NCI-H446 treated with DMSO at 0.1 percent for 48 hours (cell line): Measurements from ENCODE around the gene PPP6R2.
"Not testable (repeated sequence)": the region's sequence is repeated elsewhere in the genome, so short reads cannot be mapped to it uniquely, and the experiment has no call there.

Experiments
- DNase-seq: peaks from one replicate; lab custom pipeline; 2025; lab: John Stamatoyannopoulos, UW

The PPP6R2 gene

DNA sequence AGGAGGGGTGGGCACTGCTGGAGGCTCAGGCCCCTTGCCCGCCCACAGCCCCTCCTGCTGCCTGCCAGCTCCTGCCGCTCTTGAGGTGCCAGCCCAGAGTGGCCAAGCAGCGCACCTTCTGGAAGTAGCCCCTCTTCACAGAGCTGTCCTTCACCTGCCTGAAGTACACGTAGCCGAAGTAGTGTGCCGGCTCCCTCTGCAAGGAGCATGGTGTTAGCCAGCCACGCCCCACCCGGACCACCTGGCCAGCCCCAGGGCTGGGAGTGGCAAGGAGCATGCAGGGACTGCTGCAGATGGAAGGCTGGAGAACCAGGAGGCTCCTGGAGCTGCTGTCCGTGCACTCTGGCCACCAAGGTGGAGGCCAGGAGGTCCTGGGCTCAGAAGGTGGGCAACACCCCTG is 25.9 kb upstream of the PPP6R2 start:
- no peak for DNase-seq

DNA sequence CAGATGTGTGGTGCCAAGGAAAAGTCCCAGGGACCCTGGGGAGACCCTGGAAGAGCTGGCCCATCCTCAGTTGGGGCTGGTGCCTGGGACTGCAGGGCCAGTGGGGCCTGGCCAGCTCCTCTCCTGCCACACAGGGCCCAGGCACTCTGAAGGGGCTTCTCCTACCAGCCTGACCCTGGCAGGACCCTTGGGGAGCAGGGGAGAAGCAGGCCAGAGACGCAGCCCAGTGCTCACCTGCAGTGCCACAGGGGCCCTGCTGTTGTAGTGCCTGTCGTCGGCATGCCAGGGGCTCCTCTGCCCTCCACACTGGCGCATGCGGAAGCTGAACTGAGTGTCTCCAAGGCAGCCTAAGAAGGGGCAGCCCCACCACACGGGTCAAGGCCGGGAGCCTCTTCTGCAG is 25.5 kb upstream of the PPP6R2 start:
- DNase-seq = no peak

DNA sequence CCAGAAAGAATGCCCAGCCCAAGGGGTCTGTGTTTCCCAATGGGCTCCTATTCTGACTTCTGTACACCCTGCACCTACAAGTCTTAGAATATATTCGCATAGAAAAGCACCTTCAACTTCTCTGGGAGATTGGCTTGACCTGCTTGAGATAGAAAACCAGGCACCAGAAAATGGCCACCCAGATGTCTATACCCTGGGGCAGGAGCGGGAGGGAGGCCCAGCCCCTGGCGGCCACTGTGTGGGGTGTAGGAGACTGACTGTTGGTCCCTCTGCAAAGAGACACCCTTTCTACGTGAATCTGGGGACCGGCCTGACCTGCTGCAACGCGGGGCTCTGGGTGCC is 24.8 kb upstream of the PPP6R2 start:
- DNase-seq = no peak

DNA sequence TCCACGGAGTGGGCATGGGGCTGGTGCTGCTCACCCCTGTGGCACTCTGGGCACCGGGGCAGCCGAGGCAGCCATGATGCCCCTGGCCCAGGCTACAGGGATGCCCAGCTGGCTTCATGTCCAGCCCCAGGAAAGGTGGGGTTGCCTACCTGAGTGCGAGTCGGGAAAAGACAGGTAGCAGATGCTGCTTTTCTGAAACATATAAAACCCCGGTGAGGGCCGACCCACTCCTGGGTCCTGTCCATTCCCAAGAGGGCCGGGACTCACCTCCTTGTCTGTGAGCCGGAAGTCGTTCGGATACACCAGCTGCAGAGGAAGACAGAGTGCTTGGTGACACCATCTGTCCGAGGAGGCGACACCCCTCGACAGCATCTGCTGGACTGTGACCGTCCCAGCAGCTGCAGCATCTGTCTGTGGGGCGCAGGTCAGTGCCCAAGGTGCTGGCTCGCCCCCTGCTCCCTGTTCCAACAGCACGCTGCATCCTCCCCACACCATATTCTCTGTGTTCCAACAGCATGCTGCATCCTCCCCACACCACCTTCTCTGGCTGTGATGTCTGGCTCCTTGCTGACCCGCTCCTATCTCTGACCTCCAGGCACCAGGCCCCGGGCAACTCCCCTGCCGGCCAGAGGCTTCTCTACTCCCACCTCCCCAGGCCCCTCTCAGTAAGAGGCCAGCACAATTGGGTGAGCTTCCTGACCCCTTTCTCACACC is 24.3 kb upstream of the PPP6R2 start:
- DNase-seq = no peak

DNA sequence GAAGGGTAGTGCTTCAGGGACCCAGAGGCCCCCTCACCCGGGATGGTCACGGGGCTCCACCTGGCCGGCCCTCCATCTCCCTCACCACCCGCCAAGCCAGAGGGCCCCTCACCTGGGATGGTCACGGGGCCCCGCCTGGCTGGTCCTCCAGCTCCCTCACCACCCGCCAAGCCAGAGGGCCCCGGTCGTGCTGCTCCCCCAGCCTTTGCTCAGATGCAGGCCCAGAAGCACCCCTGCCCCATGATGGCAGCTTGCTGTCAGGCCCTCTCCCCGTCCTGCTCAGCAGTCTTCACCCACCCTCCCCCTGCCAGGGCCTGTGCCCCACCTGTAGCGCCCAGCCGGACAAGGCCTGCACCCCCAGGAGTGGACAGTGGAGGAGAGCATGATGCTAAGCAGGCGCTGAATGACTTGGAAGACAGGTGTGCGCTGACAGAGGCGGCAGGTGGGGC is 23.6 kb upstream of the PPP6R2 start:
- no peak for DNase-seq

DNA sequence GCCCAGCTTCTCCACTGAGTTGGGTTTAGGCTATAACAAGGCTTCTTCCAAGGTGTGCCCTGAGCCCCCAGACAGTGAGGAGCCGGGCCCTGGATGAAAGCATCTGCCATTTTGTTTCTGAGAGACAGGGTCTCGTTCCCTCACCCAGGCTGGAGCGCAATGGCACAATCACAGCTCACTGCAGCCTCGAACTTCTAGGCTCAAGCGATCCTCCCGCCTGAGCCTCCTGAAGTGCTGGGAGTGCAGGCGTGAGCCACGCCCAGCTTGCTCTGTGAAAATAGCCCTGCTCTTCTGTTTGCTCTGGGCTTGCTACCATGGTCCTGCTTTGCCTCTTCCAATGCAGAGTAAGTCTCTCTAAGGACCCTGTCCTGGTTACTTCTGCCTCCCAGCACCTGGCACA is 23.0 kb upstream of the PPP6R2 start:
- no peak for DNase-seq

DNA sequence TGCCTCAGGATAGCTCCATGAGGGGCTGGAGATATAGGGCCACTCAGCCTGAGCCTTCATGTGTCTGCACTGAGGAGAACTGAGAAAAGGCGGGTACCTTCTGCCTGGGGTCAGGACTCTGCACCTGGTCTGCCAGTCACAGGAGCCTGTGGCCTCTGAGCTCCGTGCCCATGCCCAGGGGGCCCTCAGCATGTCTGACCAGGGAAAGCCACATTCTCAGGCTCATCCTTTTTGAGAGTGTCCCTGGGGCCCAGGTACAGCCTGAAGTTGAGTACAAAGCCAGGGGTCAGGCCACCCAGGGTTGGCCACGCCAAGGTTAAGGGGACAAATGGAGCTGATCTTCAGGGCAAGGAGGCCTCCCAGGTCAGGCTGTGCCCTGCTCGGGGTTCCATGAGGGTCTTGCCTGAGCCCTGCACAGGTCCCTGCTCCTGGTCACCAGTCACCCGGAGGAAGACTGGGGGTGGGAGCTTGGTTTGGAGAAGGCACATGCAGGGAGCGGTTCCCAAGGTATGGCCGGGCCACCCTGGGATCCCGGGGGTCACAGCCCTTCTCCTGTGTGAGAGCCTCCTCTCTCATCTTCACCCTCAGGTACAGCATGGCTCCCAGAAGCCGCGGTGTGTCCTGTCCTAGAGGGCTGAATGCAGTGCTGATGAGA is 22.3 kb upstream of the PPP6R2 start:
- no peak for DNase-seq

DNA sequence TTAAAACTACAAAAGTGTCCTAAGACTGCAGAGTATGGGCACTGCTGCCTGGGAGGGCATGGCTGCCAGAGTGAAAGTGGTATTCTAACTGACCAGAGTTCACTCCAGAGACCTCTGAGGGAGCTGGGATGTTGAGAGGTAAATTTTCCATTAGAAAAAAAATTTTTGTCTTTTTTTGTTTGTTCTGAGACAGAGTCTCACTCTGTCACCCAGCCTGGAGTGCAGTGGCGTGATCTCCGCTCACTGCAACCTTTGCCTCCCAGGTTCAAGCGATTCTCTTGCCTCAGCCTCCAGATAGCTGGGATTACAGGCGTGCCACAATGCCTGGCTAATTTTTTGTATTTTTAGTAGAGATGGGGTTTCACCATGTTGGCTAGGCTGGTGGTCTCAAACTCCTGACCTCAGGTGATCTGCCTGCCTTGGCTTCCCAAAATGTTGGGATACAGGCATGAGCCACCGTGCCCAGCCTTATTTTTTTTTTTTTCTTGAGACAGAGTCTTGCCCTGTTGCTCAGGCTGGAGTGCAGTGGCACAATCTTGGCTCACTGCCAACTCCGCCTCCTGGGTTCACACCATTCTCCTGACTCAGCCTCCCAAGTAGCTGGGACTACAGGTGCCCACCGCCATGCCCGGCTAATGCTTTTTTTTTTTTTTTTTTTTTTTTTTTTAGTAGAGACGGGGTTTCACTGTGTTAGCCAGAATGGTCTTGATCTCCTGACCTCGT is 20.6 kb upstream of the PPP6R2 start:
- DNase-seq = not testable (repeated sequence)

DNA sequence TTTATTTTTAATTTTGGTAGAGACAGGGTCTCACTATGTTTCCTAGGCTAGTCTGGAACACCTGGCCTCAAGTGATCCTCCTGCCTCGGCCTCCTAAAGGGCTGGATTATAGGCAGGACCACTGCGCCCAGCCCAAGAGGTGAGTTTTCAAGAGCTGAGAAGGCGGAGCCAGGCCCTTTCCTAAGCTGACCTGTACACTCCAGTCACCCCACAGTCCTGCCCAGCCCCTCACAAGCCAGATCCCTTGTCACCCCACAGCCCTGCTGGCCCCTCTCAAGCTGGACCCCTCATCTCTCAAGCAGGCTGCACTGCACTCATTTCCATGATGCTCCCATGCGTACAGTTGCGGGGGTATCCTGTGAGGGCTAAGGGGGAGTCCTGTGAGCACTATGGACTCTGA is 19.2 kb upstream of the PPP6R2 start:
- no peak for DNase-seq

DNA sequence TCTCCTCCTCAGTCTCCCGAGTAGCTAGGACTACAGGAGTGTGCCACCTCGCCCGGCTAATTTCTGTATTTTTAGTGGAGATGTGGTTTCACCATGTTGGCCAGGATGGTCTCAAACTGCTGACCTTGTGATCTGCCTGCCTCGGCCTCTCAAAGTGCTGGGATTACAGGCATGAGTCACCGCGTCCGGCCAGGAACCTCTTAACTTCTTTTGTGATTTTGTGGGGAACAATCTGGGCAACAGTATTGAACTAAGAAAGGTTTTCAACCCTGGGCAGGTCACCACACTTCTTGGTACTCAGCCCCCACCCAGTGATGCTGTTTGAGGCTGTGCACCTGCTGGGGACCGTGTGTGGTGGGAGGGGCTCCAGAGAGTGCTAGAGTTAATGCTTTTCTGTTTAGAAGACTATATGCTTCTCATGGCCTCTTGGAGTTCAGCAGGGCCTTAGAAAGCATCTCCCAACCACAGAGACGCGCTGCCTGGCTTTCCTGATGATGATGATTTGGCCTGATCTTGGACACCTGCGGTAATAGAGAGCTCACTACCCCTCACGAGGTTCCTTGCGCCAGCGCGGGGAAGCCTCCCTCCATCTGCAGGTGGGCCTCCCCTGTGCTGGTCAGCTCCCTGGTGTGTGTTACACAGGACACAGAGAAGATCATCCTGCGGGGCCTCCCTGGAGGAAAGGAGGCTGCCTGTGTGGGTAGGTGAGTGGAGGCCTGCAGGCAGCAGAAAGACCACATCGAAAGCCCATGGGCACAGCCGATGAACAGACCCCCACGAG is 17.5 kb upstream of the PPP6R2 start:
- no peak for DNase-seq

DNA sequence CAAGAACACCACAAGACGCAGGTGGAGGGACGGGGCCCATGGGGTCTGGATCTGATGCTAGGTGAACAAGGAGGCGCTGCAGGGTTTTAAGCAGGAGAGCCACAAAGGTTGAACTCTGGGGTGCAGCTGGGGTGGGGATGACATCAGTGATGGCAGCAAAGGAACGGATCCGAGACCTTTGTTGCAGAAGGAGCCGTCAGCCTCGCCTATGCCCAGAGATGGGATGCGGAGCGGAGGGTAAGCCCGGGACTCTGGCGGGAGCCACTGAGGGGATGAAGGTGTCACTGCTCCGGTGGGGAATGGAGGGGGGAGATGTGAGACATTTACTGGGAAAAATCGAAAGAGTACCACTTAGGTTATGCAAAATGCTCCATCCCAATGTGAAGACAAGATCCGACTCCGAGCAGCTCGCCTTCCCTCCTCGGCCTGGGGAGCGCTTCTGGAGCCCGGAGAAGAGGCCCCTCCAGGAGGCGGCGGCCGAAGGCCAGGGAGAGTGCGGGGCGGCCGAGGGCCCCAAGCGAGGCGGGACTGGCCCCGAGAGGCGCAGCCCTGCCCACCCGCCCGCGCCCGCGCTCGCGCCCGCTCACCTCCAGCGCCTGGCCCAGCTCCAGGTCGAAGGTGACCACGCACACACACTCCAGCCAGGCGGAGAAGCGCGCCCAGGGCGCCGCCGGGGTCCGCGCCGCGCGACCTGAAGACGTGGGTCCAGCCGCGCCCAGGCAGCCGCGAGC is 16.7 kb upstream of the PPP6R2 start:
- no peak for DNase-seq

DNA sequence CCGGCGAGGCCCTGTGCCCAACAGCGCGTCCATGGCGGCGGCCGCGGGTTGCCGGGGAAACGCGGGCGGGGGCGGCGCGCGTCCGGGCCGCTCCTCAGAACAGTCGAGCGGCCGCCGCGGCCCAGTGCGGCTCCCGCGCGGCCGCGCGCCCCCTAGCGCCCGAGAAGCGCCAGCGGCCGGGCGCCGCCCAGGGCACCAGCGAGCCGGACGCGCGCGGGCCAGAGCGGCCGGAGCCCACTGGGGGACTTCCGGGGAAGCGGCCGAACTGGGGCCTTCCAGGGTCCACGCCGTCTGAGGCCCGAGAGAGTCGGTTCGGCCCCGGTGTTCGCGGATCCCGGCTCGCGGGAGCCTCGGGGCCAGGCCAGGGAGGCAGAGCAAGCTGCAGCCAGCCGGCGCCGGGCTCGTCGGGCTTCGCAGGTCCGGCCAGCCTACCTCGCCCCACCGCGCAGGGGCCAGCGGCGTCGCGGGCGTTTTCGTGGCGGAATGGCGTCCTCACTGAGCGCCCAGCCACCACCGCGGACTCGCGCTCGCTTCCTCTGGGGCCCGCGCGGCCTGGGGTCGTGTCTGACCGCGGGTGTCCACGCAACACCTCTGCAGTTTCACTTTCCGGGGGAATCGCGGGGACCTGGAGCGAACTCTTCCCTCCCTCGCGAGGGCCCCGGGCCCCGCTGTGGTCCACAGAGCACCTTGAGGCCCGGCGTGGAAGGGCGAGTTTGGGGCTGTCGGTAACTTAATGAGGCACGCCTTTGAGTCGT is 16.0 kb upstream of the PPP6R2 start, which contains the start of gene DENND6B:
Gene DENND6B, minus strand, starts transcription at position 57 of the 755 bp plus-strand sequence. Its CDS starts 24 bp downstream, at position 33.
- DNase-seq = peak; percentile 62

DNA sequence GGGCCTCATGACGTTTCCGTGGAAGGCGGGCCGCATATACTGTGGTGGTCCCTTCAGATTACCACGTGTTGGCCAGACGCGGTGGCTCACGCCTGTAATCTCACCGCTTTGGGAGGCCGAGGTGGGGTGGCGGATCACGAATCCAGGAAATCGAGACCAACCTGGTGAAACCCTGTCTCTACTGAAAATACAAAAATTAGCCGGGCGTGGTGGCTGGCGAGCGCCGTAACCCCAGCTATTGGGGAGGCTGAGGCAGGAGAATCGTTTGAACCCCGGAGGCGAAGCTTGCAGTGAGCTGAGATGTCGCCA is 15.5 kb upstream of the PPP6R2 start:
- DNase-seq = no peak

DNA sequence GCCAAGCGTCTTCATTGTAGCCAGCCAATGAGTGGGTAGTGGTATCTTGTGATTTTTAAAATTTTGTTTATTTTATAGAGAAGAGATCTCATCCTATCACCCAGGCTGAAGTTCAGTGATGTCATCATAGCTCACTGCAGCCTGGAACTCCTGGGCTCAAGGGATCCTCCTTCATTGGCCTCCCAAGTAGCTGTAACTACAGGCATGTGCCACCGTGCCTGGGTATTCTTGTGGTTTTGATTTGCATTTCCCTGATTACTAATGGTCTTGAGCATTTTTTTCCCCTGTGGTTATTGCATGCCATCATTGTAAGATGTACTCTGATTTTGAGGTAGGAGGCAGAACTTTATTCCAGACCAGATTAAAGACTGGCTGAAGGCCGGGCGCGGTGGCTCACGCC is 13.9 kb upstream of the PPP6R2 start:
- DNase-seq = no peak

DNA sequence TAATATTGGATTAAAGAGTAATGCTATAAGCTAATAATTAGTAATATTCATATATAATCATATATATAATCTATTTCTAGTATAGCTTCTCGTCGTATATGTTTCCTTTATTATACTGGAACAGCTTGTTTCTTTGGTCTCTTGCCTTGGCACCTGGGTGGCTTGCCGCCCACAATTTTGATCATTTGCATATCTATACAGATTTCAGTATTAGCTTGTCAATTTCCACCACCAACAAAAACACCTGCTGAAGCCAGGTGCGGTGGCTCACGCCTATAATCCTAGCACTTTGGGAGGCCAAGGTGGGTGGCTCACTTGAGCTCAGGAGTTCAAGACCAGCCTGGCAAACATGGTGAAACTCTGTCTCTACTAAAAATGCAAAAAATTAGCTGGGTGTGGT is 8.7 kb upstream of the PPP6R2 start:
- not testable (repeated sequence) for DNase-seq

DNA sequence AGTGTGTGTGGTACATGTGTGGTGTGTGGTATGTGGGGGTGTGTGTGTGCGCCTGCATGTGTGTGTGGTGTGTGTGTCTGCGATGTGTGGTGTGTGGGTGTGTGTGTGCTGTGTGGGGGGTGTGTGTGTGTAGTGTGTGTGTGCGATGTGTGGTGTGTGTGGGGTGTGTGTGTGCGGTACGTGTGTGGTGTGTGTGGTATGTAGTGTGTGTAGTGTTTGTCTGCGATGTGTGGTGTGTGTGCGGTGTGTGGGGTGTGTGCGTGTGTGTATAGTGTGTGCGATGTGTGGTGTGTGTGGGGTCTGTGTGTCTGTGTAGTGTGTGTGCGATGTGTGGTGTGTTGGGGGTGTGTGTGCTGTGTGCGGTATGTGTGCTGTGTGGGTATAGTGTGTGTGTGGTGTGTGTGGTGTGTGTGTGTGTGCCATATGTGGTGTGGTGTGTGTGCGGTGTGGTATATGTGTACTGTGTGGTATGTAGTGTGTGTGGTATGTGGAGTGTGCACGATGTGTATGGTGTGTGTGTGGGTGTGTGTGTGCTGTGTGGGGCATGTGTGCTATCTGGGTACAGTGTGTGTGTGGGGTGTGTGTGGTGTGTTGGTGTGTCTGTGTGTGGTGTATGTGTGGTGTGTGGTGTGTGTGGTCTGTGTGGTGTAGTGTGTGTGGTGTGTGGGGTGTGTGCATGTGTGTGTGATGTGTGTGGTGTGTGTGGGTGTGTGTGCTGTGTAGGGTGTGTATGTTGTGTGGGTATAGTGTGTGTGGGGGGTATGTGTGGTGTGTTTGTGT is 5.7 kb upstream of the PPP6R2 start:
- DNase-seq = no peak

DNA sequence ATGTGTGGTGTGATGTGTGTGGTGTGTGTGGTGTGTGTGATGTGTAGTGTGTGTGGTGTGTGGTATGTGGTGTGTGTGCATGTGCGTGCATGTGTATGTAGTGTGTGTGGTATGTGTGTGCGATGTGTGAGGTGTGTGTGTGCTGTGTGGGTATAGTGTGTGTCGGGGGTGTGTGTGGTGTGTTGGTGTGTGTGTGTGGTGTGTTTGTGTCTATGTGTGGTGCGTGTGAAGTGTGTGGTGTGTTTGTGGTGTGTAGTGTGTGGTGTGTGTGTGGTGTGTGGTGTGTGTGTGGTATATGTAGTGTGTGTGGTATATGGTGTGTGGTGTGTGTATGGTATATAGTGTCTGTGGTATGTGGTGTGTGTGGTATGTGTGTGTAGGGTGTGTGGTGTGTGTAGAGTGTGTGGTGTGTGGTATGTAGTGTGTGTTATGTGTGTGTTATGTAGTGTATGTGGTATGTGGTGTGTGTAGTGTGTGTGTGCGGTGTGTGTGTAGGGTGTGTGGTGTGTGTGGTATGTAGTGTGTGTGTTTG is 5.0 kb upstream of the PPP6R2 start:
- no peak for DNase-seq

DNA sequence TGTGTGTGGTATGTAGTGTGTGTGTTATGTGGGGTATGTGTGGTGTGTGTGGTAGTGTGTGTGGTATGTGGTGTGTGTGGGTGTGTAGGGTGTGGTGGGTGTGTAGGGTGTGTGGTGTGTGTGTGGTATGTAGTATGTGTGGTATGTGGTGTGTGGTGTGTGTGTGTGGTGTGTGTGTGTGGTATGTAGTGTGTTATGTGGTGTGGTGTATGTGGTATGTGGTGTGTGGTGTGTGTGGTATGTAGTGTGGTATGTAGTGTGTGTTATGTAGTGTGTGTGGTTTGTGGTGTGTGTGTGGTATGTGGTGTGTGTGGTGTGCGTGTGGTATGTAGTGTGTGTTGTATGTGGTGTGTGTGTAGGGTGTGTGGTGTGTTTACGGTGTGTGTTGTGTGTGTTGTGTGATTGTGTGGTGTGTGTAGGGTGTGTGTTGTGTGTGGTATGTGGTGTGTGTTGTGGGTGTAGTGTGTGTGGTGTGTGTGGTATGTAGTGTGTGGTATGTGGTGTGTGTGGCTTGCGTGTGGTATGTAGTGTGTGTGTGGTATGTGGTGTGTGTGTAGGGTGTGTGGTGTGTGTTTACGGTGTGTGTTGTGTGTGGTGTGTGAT is 4.2 kb upstream of the PPP6R2 start:
- no peak for DNase-seq
